Measurements from ENCODE around the gene PRKG1.

The PRKG1 gene

DNA sequence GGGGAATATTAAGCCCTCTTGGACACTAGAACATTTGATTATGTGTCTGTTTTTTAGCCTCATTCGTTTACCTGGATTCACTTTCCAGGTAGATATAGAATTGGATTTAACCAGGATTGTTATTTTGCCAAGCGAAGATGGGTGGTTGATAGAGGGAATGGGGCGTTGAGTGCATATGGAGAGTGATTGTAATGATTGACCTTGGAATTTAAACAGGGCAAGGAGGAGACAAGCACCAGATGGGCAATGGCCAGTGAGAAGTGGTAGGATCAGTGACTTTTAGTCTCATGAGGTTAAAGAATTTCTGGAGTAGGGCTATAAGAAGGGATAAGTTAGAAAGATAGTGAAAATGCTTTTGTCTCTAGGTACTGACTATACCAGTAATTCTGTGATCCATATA lies 836.3 kb downstream of the PRKG1 start:
- DNase-seq = no peak

DNA sequence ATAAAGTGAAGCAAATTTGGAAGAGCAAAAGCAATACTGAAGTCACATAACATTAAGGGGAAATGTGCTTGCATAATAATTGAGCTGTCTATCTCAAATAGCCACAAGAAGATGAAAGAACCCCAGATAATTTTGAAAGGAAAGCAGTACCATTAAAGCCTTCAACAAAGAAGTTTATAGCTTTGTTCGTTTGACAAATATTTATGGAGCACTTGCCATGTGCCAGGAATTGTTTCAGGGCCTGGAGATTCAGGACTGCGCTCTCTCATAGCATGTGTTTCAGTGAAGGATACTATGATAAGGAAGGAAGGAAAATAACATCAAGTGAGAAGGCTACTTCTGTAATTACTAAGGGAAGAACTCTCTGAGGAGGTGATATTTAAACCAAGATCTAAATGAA lies 837.4 kb downstream of the PRKG1 start:
- DNase-seq = no peak

DNA sequence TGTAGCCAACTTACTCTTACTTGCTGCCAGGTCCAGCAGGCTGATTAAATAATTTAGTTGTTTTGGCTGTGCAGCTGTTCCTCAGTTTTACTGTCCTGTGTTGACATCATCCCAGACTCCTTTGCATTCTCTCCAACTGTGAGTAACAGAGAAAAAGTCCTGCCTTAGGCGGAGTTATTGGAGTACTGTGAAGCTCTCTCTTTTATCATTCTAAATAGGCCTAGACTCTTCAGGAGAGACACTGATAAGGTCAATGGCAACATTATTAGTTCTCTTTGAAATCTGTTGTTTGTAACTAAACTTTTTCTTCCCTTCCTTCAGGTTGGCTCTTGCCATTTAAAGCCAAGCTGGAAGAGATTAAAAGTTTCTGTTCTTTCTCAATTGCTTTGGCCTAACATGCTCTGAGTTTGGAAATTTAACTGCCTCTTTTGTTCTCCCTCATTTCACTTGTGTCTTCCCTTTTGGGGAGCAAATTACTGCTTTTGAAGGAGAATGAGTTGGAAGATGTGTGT lies 840.8 kb downstream of the PRKG1 start:
- no peak for DNase-seq

DNA sequence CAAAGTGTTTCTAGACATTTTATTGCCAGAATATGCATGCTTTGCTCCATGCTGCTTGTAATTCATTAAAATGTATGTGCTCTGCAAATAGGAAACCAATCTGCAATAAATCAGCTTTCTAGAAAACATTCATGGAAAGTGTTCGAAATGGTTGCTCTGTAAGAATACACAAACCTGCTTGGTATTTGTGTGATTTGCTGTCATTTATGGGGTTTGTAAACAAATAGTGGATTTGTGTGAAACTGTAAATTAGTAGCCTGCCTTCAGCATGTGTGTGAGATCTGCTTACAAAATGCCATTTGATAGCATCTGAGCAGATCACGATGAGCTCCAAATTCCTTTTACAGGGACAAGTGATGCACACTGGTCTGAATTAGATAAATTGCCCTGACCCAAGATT lies 844.2 kb downstream of the PRKG1 start:
- DNase-seq = no peak

DNA sequence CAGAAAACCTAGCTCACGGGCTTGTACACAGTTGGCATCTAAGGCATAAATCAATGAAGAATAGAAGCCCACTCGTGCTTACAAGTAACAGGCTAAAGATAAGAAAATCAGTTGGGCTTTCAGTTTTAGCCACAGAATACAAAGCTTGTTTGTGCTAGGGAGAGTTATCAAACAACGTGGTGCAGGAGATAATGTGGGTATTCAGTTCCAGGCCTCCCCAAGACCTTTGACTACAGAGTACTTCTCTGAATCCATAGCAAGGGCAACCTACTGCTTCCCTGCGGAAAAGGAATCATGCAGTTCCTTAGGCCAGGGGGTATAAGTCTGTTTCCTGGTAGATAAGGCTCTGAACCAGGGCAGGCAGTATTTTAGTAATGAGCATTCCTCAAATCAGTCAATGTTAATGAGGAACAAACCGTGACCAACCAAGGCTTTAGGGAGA lies 844.6 kb downstream of the PRKG1 start:
- peak; percentile 16 for DNase-seq

DNA sequence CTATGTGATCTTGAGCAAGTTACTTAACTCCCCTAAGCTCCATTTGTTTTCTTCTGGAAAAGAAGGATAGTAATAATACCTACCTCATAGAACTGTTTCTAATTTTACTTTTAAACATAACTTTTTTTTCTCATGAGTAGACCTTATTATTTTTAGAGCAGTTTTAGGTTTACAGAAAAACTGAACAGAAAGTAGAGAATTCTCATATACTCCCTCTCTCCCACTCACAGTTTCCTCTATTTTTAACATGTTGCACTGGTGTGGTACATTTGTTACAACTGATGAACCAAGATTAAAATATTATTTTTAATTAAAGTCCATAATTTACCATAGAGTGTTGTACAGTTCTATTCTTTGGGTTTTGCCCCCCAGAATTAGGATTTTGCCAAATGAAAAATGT lies 846.4 kb downstream of the PRKG1 start:
- DNase-seq = no peak

DNA sequence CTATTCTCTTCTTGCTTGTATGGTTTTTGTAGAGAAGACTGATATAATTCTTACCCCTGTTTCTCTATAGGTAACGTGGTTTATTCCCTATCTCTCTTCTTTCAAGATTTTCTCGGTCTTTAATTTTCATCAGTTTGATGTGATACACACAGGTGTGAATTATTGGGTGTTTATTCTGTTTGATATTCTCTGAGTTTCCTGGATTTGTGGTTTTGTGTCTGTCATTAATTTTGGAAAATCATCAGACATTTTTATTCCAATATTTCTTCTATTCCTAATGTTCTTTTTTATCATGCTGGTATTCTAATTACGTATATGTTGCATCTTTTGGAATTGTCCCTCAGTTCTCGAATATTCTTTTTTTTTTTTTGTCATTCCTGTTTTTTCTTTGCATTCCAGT lies 850.1 kb downstream of the PRKG1 start:
- no peak for DNase-seq

DNA sequence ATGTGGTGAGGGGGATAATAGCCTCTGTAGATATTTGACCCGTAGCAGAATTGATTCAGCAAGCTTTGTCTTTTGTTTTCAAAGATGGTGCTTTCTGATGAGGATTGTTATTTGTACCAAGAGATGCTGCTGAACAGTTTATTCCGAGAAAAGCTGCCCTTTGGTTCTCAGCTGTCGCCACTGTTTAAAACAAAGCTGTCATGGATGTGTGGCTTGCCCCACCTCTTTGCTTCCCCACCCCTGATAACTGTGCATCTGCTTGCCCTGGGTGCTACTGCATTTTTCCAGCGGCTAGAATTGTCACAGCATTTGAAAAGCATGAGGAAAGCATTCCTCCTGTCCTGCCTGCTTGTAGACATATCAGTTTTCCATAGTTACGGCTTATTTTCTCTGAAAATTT lies 852.0 kb downstream of the PRKG1 start:
- peak; percentile 29 for DNase-seq

DNA sequence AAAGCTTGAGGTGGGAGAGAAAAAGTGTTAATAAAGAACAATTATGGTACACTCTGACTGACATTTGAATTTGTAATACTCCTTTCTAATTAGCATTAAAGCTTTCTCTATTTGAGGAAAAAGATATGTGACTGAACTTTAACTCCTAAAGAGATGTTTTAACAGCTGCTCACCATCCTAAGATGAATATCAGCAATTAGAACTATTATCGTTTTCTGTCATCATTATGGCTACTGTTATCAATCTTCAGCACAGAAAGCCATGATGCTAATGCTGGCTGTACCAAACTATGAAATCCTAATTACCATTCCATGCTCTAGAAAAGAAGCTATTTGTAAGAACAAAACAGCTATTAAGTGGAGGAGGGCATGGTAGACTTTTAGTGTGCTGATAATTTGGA lies 853.9 kb downstream of the PRKG1 start:
- DNase-seq = no peak

DNA sequence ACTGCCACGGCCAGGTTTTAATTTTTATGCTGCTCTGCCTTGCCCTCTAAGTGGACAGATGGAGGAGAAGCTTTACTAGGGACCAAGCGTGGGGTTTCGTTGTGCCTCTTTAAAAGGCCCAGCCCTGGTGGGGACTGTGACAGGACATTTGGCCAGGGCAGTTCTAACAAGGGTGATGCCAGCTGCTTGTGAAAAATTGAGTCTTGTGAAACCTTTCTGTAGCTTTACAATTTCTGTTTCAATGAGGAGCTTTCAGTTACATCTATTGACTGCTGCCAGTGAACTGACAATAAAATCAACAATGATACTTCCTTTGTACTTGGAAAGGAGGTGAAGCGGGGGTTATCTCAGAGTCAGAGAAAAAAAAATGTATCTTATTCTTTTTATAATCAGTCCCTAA lies 858.2 kb downstream of the PRKG1 start:
- no peak for DNase-seq

DNA sequence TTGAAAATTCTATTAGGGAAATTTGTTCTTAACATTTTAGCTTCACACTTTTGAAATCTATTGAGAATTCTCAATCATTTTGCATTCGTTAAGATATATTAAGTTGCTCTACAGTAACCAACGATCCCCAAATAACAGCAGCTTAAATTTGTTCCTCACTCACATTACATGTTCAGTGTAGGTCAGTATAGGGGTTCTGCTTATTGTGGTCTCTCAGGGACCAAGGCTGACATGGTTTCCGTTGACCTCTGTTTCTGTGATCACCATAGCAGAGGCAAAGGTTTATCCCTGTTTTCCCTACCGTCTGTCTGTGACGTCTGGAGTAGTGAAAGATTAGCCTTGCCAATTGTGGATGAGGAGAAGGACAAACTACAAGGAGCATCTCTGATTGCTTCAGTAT lies 860.1 kb downstream of the PRKG1 start:
- no peak for DNase-seq

DNA sequence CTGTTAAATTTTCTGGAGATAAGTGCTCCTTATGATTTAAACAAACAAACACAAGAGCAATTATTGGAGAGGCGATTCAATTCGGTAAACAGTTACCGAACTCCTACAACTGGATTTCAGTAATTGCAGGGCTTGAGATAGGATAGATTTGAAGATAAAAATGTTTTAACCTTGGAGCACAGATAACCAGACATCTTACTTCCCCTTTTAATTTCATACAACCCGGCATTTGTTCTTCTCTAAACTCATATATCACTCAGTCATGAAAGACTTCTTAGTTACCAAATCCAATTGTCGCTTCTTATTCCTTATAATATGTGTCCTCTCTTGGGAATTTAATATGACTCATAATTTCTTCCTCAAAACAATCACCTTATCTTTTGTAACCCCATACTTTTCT lies 861.1 kb downstream of the PRKG1 start:
- DNase-seq = no peak

DNA sequence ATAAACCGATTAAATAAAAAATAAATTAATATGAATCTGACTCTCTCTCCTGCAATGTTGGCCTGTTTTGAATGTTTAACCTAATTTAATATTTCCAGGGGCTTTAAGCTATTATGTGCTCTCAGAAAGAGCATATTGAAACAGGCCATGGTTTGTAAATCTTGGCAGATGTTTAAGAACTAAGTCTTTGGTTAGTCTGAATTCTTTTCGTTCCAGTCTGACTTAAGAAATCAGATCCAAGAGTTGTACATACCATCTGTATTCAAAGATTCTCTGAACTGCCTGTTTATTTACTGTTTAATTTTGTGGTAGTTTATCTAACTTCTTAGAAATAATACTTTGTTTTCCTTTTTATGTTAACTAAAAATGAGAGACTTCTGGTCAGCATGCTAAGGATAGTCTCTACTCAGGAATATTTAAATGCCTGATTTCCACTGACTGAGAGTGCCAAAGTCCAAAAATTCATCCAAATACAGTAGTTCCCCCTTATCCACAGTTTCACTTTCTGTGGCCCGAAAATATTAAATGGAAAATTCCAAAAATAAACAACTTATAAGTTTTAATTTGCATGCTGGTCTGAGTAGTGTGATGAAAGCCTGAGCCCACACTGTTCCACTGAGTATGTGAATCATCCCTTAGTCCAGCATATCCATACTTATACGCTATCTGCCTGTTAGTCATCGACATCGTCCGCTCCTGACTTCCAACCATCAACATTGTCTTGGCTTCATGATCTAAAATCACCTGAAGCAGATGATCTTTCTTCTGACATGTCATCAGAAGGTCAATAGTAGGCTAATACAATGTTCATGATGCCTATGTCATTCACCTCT lies 863.2 kb downstream of the PRKG1 start:
- no peak for DNase-seq

DNA sequence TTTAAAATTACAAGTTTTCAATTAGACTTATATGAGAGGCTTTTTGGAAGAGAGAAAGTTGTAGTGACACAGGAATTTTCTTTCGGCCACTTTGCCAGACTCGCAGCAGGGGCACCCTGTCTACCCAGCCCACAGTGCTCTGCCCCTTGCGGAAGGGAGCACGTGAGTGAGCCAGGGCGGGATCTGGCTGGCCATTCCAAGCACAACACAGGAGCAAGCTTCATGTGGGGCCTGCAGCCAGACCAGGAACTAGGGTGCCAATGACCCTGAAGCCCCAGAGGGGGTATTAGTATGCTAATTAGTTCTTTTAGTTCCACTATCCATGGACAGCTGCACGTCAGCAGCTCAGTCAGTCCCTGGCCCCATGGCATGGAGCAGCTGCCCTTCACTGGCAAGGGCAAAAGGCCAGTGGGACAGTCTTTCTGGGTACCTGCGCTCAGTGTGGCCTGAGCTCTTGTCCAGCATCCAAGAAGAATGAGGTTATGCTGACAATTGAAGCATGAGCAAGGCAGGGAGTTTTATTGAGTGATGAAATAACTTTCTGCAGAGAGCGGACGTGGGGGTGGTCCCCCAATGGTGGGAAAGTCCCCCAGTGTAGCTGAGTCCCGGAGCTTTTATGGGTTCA lies 876.2 kb downstream of the PRKG1 start:
- DNase-seq = no peak

DNA sequence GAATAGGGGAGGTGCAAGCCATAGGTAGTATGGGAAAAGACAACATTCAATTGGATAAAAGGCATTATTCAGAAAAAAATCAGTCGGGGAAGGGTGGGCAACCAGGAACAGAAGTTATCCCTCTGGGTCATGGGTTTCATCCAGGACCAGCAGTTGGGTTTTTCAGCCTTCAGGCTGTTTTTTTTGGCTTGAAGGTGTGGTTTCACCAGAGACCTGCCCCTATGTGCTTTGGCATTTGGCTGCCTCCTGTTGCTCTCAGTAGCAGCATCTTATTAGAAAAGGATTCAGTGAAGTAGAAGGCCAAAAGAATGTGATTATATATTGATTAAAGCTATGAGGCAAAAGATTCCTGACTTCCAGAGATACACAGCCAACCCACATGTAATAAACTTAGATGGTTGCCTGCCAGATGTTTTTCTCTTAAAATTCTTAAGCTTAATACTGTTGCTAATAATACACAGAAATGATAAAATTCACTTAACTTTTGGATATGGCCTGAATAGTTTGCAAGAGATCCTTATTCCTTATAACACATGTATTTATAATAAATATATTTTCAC lies 876.8 kb downstream of the PRKG1 start:
- DNase-seq = no peak

DNA sequence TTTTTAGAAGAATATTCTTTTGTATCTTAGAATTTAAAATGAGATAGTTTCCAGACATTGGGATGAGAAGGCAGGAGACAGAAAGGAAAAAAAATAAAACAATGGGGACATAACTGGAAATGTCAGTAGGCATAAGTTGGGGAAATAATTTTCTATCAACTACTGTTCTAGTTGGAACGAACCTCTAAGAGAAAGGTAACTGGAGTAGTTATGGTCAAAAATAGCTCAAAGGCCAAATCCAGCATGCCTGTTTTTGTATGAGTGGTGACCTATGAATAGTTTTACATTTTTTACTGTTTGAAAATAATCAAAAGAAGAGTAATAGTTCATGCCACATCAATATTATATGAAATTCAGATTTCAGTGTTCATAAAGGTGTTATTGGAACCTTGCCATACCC lies 877.3 kb downstream of the PRKG1 start:
- DNase-seq = no peak

DNA sequence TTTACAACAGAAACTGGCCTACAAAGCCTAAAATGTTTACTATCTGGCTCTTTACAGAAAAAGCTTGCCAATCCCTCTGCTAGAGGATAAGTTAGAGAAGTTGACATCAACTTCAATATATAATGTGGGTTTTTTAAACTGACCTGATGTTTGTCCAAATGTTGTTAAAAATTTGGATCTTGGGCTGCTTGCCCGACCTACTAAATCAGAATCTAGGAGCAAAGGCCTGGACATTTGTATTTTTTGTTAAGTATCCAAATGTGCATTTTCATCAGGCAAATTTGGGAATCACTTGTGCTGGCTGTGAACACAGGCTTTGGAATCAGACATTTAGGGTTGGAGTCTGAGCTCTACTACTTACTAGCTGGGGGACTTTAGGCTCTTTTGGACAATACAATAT lies 877.8 kb downstream of the PRKG1 start:
- peak; percentile 50 for DNase-seq

DNA sequence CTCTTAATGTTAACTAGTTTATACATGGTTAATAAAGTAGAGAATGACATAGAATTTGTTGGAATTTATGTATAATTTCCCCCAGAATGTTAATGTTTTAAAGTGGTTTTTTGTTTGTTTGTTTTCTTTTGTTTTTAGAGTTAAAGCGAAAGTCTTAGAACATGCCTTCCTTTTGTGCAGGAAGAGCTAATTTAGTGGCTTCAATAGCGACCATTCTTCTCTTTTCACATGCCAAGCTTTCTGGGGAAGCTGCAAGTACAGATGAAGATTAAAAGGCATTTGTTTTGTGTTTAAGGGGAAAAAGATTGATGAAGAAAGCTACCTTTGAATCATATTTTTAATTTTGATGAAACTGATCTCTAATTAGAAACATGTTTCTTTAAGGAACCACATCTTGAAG lies 881.4 kb downstream of the PRKG1 start:
- no peak for DNase-seq

DNA sequence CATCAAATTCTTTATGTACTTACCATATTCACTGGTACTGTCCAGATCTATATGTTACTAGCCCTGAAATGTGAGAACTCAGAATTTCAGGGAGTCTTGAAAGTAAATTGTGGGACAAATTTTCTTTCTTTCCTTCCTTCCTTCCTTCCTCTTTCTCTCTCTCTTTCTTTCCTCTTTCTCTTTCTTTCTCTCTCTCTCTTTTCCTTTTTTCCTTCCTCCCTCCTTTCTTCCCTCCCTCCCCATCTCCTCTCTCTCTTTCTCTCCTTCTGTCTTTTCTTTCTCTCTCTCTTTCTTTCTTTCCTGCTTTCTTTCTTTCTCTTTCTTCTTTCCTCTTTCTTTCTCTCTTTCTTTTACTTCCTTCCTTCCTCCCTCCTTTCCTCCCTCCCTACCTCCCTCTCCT lies 882.5 kb downstream of the PRKG1 start:
- DNase-seq = no peak

DNA sequence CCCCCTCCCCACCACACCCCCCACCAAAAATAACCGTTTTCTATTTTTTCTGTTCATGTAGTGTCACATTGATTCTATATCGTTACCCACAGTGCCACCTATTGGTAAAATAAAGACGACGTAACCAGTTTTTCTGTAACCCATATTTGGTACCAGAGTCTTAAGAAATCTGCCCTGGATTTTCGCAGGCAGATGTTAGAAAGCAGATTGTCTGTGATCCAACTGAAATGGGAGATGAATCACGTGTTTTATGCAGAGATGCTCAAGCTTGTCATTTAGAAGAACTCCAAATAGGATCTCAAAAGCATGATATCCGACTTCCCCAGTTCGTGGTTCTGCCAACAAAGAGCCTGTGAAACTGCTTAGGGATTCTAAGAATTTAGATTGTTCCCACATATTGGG lies 886.2 kb downstream of the PRKG1 start:
- no peak for DNase-seq

DNA sequence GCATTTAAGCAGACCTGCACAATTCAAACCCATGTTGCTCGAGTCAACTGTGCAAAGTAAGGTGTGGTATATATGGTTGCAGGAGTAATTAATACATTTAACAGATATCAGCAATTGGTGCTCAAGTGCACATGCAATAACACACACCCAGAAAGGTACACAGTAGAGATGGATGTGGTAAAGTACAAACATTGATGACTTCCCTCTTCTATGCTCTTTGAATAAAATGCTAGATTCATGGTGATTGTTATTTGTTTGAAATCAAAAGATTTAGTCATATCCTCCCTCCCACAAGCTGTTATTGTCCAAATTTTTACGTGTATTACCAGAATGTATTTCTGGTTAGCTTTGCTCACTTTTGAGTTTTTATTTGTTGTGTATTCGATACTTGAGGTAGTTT lies 887.1 kb downstream of the PRKG1 start:
- no peak for DNase-seq

DNA sequence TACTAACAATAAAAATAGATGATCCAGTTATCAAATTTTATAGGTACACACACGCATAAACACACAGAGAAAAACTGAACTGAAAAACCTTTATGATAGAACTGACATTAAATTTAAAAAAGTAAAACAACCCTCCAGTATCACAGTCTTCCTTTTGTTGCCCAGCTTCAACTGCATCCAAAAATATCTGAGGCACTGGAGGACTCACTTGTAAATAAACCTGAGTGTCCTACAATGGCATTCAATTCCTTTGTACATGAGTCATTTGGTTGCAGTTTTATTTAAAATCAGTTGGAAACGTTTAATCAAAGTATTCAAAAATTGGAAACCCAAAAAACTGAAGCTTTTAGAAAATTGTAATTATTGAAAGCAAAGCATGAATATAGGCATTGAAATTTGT lies 890.3 kb downstream of the PRKG1 start:
- no peak for DNase-seq

DNA sequence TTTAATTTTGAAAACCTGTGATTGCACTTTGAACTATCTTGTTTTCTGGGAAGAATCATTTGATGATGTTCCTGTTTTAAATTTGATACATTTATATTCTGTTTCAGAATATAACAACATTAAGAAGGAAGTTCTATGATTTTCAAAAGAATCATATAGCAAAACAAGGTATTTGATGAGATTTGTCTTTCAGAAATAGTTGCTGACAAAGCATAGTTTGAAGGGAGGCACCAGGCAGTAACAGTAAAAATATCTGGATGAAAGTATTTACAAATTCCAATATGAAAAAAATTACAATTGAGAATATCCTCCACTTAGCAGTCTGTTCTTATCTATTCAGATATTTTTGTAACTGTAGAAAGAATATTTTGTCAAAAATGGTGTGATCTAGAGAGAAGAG lies 891.2 kb downstream of the PRKG1 start:
- DNase-seq = no peak

DNA sequence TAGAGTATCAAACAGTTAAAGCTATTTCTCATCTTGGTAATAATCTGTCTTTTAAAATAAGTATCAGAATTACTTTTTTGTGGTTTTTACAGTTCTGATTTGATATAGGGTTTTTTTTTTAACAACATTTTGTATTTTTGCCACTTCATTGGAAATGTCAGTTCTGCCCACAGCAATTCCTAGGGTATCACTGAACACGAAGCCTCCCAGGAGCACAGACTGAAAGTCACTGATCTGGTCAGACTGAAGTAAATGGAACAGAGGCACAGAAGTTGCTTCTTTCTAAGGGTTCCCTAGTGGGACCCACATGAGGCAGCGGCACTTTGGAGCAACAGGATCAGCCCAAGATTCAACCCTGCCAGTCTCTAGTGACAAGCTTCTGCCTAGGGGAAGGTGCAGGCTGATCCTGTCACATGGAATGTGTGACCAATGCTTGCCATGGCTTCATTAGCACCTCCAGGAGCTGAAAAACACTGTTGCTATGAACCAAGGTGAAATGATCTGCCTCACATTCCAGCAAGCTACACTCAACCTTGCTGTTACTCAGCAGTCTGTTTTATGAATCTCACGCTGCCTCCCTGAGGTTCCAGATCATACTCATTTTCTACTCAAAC lies 898.6 kb downstream of the PRKG1 start:
- DNase-seq = no peak
